HepG2 (cell line): Measurements from ENCODE around the gene MT1M. TPM values are rescaled to one million over a fixed set of nuclear protein-coding genes. Genes with fewer than 3 reads are reported as not detected.

Source experiments
- ATF7 ChIP-seq, 2 experiments: fragments of 450-650 bp in 1 of 2; sonication (generic) in 1 of 2; formaldehyde crosslinking in 1 of 2; IDR thresholded peaks; 2 replicates each; pipeline versions ENCODE4 v1.4.0 to v1.6.1; 2016 to 2020; ENCODE audit warnings: antibody characterized with exemption in 1 of 2, mild to moderate bottlenecking in 1 of 2, missing genetic modification reagents in 1 of 2
- CREBL2 ChIP-seq: sonication (generic); formaldehyde crosslinking; IDR thresholded peaks from 2 replicates; pipeline ENCODE4 v1.8.1; 2023; ENCODE audit warnings: missing genetic modification reagents, mild to moderate bottlenecking, borderline replicate concordance
- CTCF ChIP-seq: sonication (generic); formaldehyde crosslinking; IDR thresholded peaks from 2 replicates; pipeline ENCODE4 v1.5.0; 2020; ENCODE audit warnings: mild to moderate bottlenecking, missing genetic modification reagents, moderate library complexity
- HBP1 ChIP-seq: IDR thresholded peaks from 2 replicates; pipeline ENCODE4 v1.6.1; 2016; ENCODE audit warnings: low read depth, control low read depth
- HNRNPH1 ChIP-seq: fragments of 200-400 bp; formaldehyde crosslinking; optimal IDR thresholded peaks from 2 replicates; pipeline ENCODE3; 2017; ENCODE audit warnings: mild to moderate bottlenecking, low read depth, low read length
- TOPORS ChIP-seq: sonication (generic); formaldehyde crosslinking; IDR thresholded peaks from 2 replicates; pipeline ENCODE4 v1.8.0; 2023; ENCODE audit warnings: mild to moderate bottlenecking, missing genetic modification reagents
- ZNF180 ChIP-seq: sonication (generic); formaldehyde crosslinking; IDR thresholded peaks from 2 replicates; pipeline ENCODE4 v1.4.0; 2020; ENCODE audit warnings: low read depth, missing genetic modification reagents, borderline replicate concordance
- ZXDC ChIP-seq: sonication (generic); formaldehyde crosslinking; IDR thresholded peaks from 2 replicates; pipeline ENCODE4 v1.5.0; 2020; ENCODE audit warnings: mild to moderate bottlenecking, missing genetic modification reagents
- polyA plus RNA-seq, 8 experiments: library from polyadenylated mRNA; depleted of rRNA in 3 of 8; stranded (reverse) in 7 of 8; unstranded in 1 of 8; fragments of >200 nt; fragmentation: Illumina TruSeq in 4 of 8; extraction: Trizol in 4 of 8; gene quantifications; 2 replicates each; pipeline versions ENCODE4 v1.2.1 to v1.2.3, GENCODE V29; 2011 to 2016; ENCODE audit warnings: low read depth in 4 of 8, missing spikeins in 1 of 8, mixed read lengths in 1 of 8; ENCODE audit not compliant: insufficient read depth in 1 of 8
- total RNA-seq, 5 experiments: library from RNA; depleted of rRNA; stranded (reverse); fragments of >200 nt; fragmentation: Illumina TruSeq; extraction: Trizol; gene quantifications; 2 replicates each; pipeline ENCODE4 v1.2.3, GENCODE V29; 2016; ENCODE audit warnings: low read depth in 1 of 5

Gene MT1M
- total and polyA plus RNA-seq, 2 of the 13 experiments (the other 11 are each of a cell fraction or from before 2014, with no cell fraction given), result 4.6 TPM; not detected in 1

GRCh38 chr16:56608876-56609462 lies 23.5 kb upstream of the MT1M start (continued):
- TF ChIP-seq CREBL2 (CRISPR knock-in tag) (no peak), HNRNPH1 (peak; percentile 2), ATF7 (IDR thresholded peaks at IDR 0.05) (no peak), ATF7 (CRISPR knock-in tag; IDR thresholded peaks at IDR 0.05) (peak; percentile 40; the same call in 1 of the 2 replicates), CTCF (0 out of 2 replicates have a peak, but pooled peaks have one; percentile 9), ZXDC (CRISPR knock-in tag) (0 out of 2 replicates have a peak, but pooled peaks have one; percentile 27), HBP1 (no peak), TOPORS (0 out of 2 replicates have a peak, but pooled peaks have one; percentile 19), ZNF180 (CRISPR knock-in tag) (0 out of 2 replicates have a peak, but pooled peaks have one; percentile 59)
